Measurements from ENCODE around the gene STAP2.

DNA sequence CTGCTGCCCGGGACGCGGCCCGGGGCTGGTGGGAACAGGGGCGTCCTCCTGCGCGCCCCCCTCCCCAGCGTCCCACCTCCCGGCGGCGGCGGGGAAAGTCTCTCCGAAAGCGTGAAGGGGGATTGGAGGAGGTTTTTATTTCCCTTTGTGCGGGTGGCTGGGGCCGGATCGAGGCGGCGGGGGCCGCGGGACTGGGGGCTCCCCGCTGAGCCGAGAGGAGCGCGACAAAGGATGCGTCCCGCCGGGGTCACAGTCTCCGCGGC lies 59.4 kb downstream of the STAP2 start:
- TF ChIP-seq, protein P1, sequence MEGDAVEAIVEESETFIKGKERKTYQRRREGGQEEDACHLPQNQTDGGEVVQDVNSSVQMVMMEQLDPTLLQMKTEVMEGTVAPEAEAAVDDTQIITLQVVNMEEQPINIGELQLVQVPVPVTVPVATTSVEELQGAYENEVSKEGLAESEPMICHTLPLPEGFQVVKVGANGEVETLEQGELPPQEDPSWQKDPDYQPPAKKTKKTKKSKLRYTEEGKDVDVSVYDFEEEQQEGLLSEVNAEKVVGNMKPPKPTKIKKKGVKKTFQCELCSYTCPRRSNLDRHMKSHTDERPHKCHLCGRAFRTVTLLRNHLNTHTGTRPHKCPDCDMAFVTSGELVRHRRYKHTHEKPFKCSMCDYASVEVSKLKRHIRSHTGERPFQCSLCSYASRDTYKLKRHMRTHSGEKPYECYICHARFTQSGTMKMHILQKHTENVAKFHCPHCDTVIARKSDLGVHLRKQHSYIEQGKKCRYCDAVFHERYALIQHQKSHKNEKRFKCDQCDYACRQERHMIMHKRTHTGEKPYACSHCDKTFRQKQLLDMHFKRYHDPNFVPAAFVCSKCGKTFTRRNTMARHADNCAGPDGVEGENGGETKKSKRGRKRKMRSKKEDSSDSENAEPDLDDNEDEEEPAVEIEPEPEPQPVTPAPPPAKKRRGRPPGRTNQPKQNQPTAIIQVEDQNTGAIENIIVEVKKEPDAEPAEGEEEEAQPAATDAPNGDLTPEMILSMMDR (conservative IDR thresholded peaks at IDR 0.05; ENCODE audit: low read depth, low read length), result no peak
- TF ChIP-seq EZH2 (IDR thresholded peaks at IDR 0.05; ENCODE audit: low read length, unreplicated experiment), result no peak

Data from PC-3 (cell line).